GM21619 (cell line): Measurements from ENCODE around the gene TMF1.
A peak's percentile ranks its signal among the peaks of the same experiment; 100 is the strongest.

ENCODE experiments used
- ATAC-seq: cut with Tn5 transposase; IDR thresholded peaks from one replicate; pipeline ENCODE4 v1.9.1; 2021; ENCODE audit not compliant: unreplicated experiment

TMF1 gene

GRCh38 chr3:69081583-69082262 is 29.6 kb upstream of the TMF1 start:
- no peak for ATAC-seq

GRCh38 chr3:69080233-69080920 is 28.2 kb upstream of the TMF1 start, which contains the start of gene UBA3:
TSS of gene UBA3 (minus strand) at chr3:69080365. CDS start at chr3:69080353, 12 bp downstream.
- peak; percentile 39 for ATAC-seq

GRCh38 chr3:69079269-69080159 is 27.4 kb upstream of the TMF1 start:
- ATAC-seq: no peak

DNA sequence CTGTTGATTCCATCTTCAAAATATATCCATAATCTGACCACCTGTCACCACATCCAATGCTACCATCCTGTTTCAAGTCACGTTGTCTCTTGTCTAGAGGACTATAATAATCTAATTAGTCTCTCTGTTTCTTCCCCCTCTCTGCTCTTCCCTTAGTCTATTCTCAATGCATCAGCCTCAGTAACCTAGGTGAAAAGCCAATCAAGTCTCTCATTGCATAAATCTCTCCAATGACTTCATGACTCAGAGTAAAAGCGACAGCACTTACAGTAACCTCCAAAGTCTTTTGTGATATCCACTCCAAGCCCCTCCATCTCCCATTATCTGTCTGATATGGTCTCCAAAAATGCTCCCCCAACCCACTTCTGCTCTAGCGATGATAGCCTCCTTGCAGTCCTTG is 20.8 kb upstream of the TMF1 start:
- no peak for ATAC-seq

GRCh38 chr3:69066121-69066520 is 14.0 kb upstream of the TMF1 start:
- no peak for ATAC-seq

DNA sequence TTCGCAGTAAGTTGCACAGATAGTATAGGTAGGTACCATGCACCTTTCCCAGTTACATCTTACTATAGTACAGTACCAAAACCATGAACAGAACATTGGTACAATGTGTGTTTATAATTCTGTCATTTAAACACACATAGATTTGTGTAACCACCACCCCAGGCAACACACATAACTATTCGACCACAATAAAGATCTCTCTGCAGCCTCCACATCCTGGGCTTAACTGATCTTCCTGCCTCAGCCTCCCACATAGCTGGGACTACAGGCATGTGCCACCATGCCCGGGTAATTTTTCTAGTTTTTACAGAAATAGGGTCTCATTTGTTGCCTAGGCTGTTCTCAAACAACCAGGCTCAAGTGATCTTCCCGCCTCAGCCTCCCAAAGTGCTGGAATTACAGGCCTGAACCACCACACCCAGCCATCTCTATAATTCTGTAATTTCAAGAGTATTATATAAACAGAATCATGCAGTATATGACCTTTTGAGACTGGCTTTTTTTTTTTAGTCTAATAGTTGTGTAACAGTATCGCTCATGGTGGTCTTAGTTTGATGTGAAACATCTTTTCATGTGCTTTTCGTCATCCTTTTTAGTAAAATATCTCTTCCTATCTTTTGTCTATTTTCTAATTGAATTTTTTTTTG is 13.3 kb upstream of the TMF1 start:
- no peak for ATAC-seq

DNA sequence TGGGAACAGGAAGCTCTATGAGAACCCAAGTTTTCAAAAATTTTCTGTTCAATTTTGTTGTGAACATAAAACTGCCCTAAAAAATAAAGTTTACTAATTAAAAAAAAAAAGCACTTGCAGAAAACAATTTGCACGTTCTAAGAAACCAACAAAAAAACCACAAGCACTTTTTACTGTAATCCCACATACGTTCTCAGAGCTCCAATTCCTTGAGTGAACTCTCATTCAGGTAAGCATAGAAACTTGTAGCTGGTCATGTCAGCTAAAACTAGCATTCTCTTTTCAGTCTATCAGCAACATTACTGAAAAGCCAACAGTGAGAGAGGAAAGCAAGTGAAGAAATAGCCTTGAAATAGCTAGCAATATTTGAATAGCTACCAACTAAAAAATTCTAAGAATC is 11.5 kb upstream of the TMF1 start:
- no peak for ATAC-seq

DNA sequence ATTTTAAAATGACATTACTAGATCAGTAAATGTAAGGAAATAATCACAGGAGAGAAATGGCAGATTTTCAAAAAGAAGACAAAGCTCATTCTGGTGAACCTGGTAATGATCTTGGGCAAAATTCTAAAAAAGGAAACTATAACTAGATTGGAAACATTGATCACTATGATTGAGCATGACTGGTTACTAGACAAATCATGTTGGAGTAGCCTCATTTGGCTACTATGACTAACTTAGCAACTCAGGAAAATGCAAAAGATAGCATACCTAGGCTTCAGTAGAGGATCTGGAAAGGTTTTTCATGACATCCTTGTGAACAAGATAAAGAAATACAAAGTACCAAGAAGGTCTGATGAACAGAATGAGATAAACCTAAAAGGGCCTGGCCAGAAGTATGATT is 7.6 kb upstream of the TMF1 start:
- no peak for ATAC-seq

DNA sequence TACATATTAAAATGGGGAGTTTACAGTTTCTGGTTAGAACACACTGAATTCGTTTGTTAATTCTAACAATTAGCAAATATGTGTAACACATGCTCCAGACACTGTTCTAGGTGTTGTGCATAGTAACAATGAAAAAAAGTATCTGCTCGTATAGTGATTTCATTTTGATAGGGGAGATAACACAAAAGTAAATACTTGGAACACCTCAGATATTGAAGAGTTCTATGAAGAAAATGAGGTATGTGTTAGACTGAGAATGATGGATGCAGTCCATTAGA is 6.8 kb upstream of the TMF1 start:
- ATAC-seq: no peak

- peak; percentile 100 for ATAC-seq
Measured at GRCh38 chr3:69058180-69058946, 6.2 kb upstream of the TMF1 start.

- ATAC-seq: peak; percentile 0
Measured at GRCh38 chr3:69052472-69052898, 352 bp upstream of the TMF1 start.

GRCh38 chr3:69048990-69049389 is 3.1 kb downstream of the TMF1 start:
- ATAC-seq: no peak

- ATAC-seq: no peak
Measured at GRCh38 chr3:69044608-69045007, 7.5 kb downstream of the TMF1 start.

DNA sequence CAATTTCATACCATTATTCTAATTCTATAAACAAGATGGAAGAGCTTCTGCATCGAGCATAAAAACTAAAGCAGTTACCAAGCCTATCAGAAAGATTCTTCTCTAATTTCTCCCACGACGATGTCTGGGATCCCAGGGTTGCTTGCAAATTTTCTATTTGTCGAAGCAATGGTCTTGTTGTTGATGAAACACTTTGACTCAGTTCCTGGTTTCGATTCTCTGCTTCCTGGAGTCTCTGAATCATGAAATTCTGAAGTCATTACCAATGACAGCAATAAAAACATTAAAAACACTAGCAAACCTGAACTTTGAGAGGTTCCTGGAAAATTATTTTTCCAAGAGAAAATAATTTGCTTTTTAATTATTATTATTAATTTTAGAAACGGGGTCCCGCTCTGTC is 18.7 kb downstream of the TMF1 start:
- ATAC-seq: no peak

DNA sequence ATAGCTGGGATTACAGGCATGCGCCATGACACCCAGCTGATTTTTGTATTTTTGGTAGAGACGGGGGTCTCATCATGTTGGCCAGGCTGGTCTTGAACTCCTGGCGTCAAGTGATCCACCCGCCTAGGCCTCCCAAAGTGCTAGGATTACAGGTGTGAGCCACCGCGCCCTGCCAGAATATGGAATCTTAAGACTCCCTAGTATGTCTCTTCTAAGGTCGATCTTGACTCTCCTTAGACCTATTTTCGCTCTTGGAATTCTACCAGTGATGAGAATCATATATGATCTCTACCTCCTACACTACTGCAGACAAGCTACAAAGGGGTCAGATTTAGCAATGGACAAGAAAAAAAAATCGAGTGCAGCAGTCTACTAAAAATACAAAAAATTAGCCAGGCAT is 19.4 kb downstream of the TMF1 start:
- ATAC-seq: no peak

GRCh38 chr3:69032142-69032541 is 20.0 kb downstream of the TMF1 start:
- no peak for ATAC-seq

DNA sequence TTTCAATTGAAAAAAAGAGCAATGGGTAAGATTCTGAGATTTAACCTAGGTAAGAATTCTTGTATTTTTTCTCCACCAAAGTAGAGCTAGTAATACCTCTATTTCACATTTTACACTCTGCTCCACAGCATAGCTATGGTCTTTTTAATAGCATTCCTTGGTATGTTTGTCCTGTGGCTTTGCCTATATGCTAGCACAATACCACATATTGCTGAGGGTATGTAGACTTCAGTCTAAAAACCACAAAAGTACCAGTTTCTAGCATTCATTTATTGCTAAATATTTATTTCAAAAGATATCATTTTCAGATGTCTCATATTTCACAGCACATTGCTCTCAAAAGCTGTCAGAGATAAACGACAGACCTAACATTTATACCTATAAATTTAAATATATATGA is 20.5 kb downstream of the TMF1 start:
- no peak for ATAC-seq

DNA sequence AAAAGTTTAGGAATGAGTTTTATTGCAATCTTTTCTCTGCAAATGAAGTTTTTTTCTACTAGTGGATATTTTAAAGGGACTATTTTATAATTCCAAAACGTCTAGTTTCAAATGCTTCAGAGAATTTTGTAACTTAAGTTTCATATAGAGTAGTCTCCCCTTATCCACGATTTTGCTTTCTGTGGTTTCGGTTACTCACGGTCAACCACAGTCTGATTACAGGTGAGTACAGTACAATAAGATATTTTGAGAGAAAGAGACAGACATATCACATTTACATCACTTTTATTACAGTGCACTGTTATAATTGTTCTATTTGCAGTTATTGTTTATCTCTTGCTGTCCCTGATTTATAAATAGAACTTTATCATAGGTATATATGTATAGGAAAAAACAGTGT is 31.3 kb downstream of the TMF1 start:
- ATAC-seq: no peak

DNA sequence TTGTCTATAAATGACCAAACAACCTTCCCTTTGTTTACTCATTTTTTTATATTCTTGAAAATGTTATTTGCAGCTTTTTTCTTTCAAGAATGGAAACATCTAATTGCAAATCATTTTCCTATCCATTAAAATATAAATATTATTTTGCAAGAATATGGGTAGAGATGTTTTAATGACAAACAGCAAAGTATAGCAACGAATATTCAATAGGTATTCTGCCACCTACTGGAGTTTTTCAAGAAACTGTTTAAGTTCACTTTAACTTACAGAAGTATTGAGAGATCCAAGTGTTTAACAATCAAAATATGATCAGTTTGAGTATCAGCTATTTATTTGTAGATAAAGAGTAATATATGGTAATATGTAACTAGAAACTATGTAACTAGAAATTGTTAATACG is 31.7 kb downstream of the TMF1 start:
- ATAC-seq: no peak

- ATAC-seq: no peak
Measured at GRCh38 chr3:69016901-69017300, 35.2 kb downstream of the TMF1 start.

DNA sequence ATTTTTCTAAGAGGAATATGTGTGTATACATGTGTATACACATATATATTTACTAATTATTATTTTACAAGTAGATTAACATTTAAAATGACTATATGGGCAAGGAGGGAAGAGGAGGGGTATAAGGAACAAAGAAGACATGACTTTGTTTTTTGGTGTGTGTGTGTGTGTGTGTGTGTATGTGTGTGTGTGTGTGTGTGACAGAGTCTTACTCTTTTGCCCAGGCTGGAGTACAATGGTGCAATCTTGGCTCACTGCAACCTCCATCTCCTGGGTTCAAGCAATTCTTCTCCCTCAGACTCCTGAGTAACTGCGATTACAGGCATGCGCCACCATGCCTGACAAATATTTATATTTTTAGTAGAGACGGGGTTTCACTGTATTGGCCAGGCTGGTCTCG is 36.0 kb downstream of the TMF1 start:
- ATAC-seq: no peak
